SU-DHL-6 (cell line): ENCODE measurements around the gene THBS2.

Source experiments
- EZH2phosphoT487 ChIP-seq: fragments of 200-600 bp; sonication (generic), shearing (Covaris generic); conservative IDR thresholded peaks from 2 replicates; pipeline ENCODE4 v1.6.1; 2018; ENCODE audit warnings: mild to moderate bottlenecking, antibody characterized with exemption, low read length, moderate library complexity, mixed read lengths
- TF ChIP-seq, protein P1 (sequence below): fragments of 200-600 bp; sonication (generic); IDR thresholded peaks from one replicate; pipeline ENCODE4 v1.5.1; 2017; ENCODE audit warnings: antibody characterized with exemption, mild to moderate bottlenecking, low read length, moderate library complexity; ENCODE audit not compliant: insufficient read depth, poor library complexity, severe bottlenecking

DNA sequence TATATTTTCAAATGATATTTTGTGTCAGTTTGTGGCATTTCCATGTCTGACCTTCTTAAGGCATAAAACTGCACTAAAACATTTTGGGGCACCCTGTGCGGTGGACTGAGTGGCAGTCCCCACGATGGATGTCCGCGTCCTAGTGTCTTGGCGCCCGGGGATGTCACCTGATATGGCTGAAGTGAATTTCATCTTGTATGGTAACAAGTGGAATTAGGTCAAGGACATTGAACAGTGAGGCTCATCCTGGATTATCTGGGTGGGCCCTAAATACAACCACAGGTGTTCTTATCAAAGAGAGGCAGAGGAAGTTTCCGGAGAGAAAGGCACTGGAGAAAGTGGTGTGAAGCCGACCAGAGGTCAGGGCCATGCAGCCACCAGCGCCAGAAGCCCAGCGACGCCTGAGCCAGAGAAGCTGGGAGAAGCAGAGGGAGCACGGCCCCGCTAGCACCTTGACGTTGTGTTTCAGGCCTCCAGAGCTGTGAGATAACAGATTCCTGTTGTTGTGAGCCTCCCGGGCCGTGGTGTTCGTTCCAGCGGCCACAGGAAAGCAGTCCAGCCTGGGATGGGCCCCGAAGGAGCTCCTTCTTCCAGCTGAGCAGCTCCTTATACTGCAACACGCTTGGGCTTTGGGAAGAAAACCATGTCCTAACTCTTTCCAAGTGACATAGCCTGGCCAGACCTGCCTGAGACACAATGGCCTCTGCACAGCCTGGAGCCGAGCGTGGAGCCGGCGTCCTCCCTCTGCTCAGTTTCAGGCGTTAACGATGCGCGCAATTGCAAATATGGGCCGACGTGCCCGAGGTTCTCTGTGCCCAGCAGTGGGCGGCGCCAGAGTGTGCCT lies 22.5 kb downstream of the THBS2 start:
- TF ChIP-seq, protein P1, sequence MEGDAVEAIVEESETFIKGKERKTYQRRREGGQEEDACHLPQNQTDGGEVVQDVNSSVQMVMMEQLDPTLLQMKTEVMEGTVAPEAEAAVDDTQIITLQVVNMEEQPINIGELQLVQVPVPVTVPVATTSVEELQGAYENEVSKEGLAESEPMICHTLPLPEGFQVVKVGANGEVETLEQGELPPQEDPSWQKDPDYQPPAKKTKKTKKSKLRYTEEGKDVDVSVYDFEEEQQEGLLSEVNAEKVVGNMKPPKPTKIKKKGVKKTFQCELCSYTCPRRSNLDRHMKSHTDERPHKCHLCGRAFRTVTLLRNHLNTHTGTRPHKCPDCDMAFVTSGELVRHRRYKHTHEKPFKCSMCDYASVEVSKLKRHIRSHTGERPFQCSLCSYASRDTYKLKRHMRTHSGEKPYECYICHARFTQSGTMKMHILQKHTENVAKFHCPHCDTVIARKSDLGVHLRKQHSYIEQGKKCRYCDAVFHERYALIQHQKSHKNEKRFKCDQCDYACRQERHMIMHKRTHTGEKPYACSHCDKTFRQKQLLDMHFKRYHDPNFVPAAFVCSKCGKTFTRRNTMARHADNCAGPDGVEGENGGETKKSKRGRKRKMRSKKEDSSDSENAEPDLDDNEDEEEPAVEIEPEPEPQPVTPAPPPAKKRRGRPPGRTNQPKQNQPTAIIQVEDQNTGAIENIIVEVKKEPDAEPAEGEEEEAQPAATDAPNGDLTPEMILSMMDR = no peak
- no peak for TF ChIP-seq EZH2phosphoT487
